PC-3 (cell line): ENCODE data around the gene ITGB1BP2.

ENCODE experiments used
- EZH2 ChIP-seq: fragments of 300-600 bp; sonication (generic); IDR thresholded peaks from one replicate; pipeline ENCODE4 v1.6.1; 2017; ENCODE audit warnings: antibody characterized with exemption, mild to moderate bottlenecking, low read length; ENCODE audit not compliant: unreplicated experiment
- EZH2phosphoT487 ChIP-seq: fragments of 300-600 bp; sonication (generic); IDR thresholded peaks from 2 replicates; pipeline ENCODE4 v1.6.1; 2018; ENCODE audit warnings: mild to moderate bottlenecking, antibody characterized with exemption, low read length, borderline replicate concordance
- TF ChIP-seq, protein P1 (sequence below): fragments of 300-600 bp; sonication (generic); conservative IDR thresholded peaks from 2 replicates; pipeline ENCODE4 v1.5.1; 2017; ENCODE audit warnings: antibody characterized with exemption, low read depth, mild to moderate bottlenecking, low read length

DNA sequence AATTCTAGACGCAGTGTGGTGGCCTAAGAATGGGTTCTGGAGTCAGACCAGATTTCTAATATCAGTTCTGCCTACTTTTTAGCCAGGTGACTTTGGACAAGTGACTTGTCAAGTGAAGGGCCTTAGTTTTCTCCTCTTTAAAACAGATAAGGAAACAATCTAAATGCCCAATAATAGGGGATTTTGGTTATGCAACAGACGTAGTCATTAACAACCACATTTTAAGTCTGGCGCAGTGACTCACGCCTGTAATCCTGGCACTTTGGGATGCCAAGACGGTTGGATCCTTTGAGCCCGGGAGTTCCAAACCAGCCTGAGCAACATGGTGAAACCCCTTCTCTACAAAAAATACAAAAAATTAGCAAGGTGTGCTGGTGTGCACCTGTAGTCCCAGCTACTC lies 45.5 kb upstream of the ITGB1BP2 start:
- TF ChIP-seq, protein P1, sequence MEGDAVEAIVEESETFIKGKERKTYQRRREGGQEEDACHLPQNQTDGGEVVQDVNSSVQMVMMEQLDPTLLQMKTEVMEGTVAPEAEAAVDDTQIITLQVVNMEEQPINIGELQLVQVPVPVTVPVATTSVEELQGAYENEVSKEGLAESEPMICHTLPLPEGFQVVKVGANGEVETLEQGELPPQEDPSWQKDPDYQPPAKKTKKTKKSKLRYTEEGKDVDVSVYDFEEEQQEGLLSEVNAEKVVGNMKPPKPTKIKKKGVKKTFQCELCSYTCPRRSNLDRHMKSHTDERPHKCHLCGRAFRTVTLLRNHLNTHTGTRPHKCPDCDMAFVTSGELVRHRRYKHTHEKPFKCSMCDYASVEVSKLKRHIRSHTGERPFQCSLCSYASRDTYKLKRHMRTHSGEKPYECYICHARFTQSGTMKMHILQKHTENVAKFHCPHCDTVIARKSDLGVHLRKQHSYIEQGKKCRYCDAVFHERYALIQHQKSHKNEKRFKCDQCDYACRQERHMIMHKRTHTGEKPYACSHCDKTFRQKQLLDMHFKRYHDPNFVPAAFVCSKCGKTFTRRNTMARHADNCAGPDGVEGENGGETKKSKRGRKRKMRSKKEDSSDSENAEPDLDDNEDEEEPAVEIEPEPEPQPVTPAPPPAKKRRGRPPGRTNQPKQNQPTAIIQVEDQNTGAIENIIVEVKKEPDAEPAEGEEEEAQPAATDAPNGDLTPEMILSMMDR: no peak
- TF ChIP-seq EZH2phosphoT487: no peak
- no peak for TF ChIP-seq EZH2
